ENCODE data around the gene CDKAL1. TPM values are rescaled to one million over a fixed set of nuclear protein-coding genes. Genes with fewer than 3 reads are reported as not detected.

The CDKAL1 gene
- total RNA-seq, 2 experiments from 2014 or later: 22.1 to 23.4 TPM

GRCh38 chr6:21115111-21115510 is 580.9 kb downstream of the CDKAL1 start:
- CTCF ChIA-PET: no interaction called here
- POLR2A ChIA-PET: no interaction called here
- intact Hi-C loops (cut with DNase I, micrococcal nuclease): no loop called here

GRCh38 chr6:21116736-21117135 is 582.5 kb downstream of the CDKAL1 start:
- no peaks in the 10 kb centered on the region for H3K4me1 Mint-ChIP-seq
- no peak overlapping the region for H3K27ac Mint-ChIP-seq
- H3K9me3 Mint-ChIP-seq (ENCODE audit: low read depth): no peaks in the 10 kb centered on the region
- no peak overlapping the region for H3K4me3 Mint-ChIP-seq
- DNase-seq: no peak
- POLR2A ChIA-PET: no interaction called here
- H3K36me3 Mint-ChIP-seq (ENCODE audit: low read depth): no peaks in the 10 kb centered on the region
- CTCF ChIA-PET: no interaction called here
- H3K27me3 Mint-ChIP-seq: no peaks in the 10 kb centered on the region
- no peak for ATAC-seq
- intact Hi-C loops (cut with DNase I, micrococcal nuclease): no loop called here

More at GRCh38 chr6:21115111-21115510, 580.9 kb downstream of the CDKAL1 start:
- no peaks in the 10 kb centered on the region for H3K4me1 Mint-ChIP-seq
- ATAC-seq (no peak), DNase-seq (no peak)
- H3K27ac Mint-ChIP-seq: no peak overlapping the region
- no peak overlapping the region for H3K4me3 Mint-ChIP-seq
- H3K36me3 Mint-ChIP-seq (ENCODE audit: low read depth): no peaks in the 10 kb centered on the region
- H3K9me3 Mint-ChIP-seq (ENCODE audit: low read depth): no peaks in the 10 kb centered on the region
- no peaks in the 10 kb centered on the region for H3K27me3 Mint-ChIP-seq

- CTCF ChIA-PET: interaction anchor here (0.9 to 1.3 kb wide), 2 partner anchors 10 to 17 kb away, joined by 3 to 4 read pairs; no protein-coding TSS in a partner anchor
- no peaks in the 10 kb centered on the region for H3K36me3 Mint-ChIP-seq (ENCODE audit: low read depth)
- H3K4me3 Mint-ChIP-seq: no peak overlapping the region
Measured at GRCh38 chr6:21118216-21118780, 584.0 kb downstream of the CDKAL1 start.

GRCh38 chr6:21121636-21122136 is 587.4 kb downstream of the CDKAL1 start:
- no peak for DNase-seq
- Mint-ChIP-seq H3K4me3 (no peak overlapping the region), H3K27ac (no peak overlapping the region), H3K9me3 (ENCODE audit: low read depth) (no peaks in the 10 kb centered on the region), H3K36me3 (ENCODE audit: low read depth) (peaks cover 3% of the 10 kb centered on the region), H3K27me3 (no peaks in the 10 kb centered on the region), H3K4me1 (no peaks in the 10 kb centered on the region)
- ATAC-seq: no peak
- POLR2A ChIA-PET: no interaction called here
- intact Hi-C loops (cut with DNase I, micrococcal nuclease): no loop called here
- CTCF ChIA-PET: interaction anchor here (0.6 kb wide), 1 partner anchor 301 kb away, joined by 3 read pairs; no protein-coding TSS in a partner anchor

More at GRCh38 chr6:21118216-21118780, 584.0 kb downstream of the CDKAL1 start:
- Mint-ChIP-seq H3K9me3 (ENCODE audit: low read depth) (no peaks in the 10 kb centered on the region), H3K27ac (no peak overlapping the region), H3K4me1 (no peaks in the 10 kb centered on the region), H3K27me3 (no peaks in the 10 kb centered on the region)
- DNase-seq: no peak
- intact Hi-C loops (cut with DNase I, micrococcal nuclease): no loop called here
- POLR2A ChIA-PET: no interaction called here
- no peak for ATAC-seq

- intact Hi-C loops (cut with DNase I, micrococcal nuclease): no loop called here
- ChIA-PET POLR2A (no interaction called here), CTCF (no interaction called here)
- Mint-ChIP-seq H3K36me3 (ENCODE audit: low read depth) (peaks cover 3% of the 10 kb centered on the region), H3K27ac (no peak overlapping the region), H3K4me3 (no peak overlapping the region), H3K27me3 (no peaks in the 10 kb centered on the region), H3K9me3 (ENCODE audit: low read depth) (no peaks in the 10 kb centered on the region), H3K4me1 (no peaks in the 10 kb centered on the region)
- no peak for ATAC-seq
- DNase-seq: no peak
Measured at GRCh38 chr6:21123507-21124436, 589.5 kb downstream of the CDKAL1 start.

GRCh38 chr6:21128601-21129000 is 594.3 kb downstream of the CDKAL1 start:
- intact Hi-C loops (cut with DNase I, micrococcal nuclease): no loop called here
- no peaks in the 10 kb centered on the region for H3K4me1 Mint-ChIP-seq
- no peaks in the 10 kb centered on the region for H3K27me3 Mint-ChIP-seq
- no peak overlapping the region for H3K4me3 Mint-ChIP-seq
- H3K27ac Mint-ChIP-seq: no peak overlapping the region
- POLR2A ChIA-PET: no interaction called here
- no peak for ATAC-seq
- CTCF ChIA-PET: interaction anchor here (0.8 to 1.0 kb wide), 2 partner anchors 8 to 10 kb away, joined by 3 to 4 read pairs; no protein-coding TSS in a partner anchor
- peaks cover 2% of the 10 kb centered on the region for H3K36me3 Mint-ChIP-seq (ENCODE audit: low read depth)
- no peak for DNase-seq
- H3K9me3 Mint-ChIP-seq (ENCODE audit: low read depth): no peaks in the 10 kb centered on the region

GRCh38 chr6:21131406-21131805 is 597.1 kb downstream of the CDKAL1 start:
- H3K27me3 Mint-ChIP-seq: no peaks in the 10 kb centered on the region
- ATAC-seq (no peak), DNase-seq (no peak)
- no peaks in the 10 kb centered on the region for H3K4me1 Mint-ChIP-seq
- intact Hi-C loops (cut with DNase I, micrococcal nuclease): no loop called here
- H3K36me3 Mint-ChIP-seq (ENCODE audit: low read depth): no peaks in the 10 kb centered on the region
- no peak overlapping the region for H3K4me3 Mint-ChIP-seq
- no peak overlapping the region for H3K27ac Mint-ChIP-seq
- ChIA-PET CTCF (interaction anchor here (0.5 kb wide), 1 partner anchor 381 kb away, joined by 3 read pairs; no protein-coding TSS in a partner anchor), POLR2A (interaction anchor here (0.6 kb wide), 1 partner anchor 537 kb away, joined by 7 read pairs; no protein-coding TSS in a partner anchor)
- H3K9me3 Mint-ChIP-seq (ENCODE audit: low read depth): no peaks in the 10 kb centered on the region

GRCh38 chr6:21132446-21132845 is 598.2 kb downstream of the CDKAL1 start:
- intact Hi-C loops (cut with DNase I, micrococcal nuclease): no loop called here
- CTCF ChIA-PET: no interaction called here

GRCh38 chr6:21132856-21133838 is 598.9 kb downstream of the CDKAL1 start:
- H3K36me3 Mint-ChIP-seq (ENCODE audit: low read depth): no peaks in the 10 kb centered on the region
- ATAC-seq: no peak
- no peak for DNase-seq
- CTCF ChIA-PET: no interaction called here
- POLR2A ChIA-PET: no interaction called here
- no peaks in the 10 kb centered on the region for H3K27me3 Mint-ChIP-seq
- H3K9me3 Mint-ChIP-seq (ENCODE audit: low read depth): no peaks in the 10 kb centered on the region
- no peaks in the 10 kb centered on the region for H3K4me1 Mint-ChIP-seq
- H3K4me3 Mint-ChIP-seq: no peak overlapping the region
- no peak overlapping the region for H3K27ac Mint-ChIP-seq
- intact Hi-C loops (cut with DNase I, micrococcal nuclease): no loop called here

More at GRCh38 chr6:21132446-21132845, 598.2 kb downstream of the CDKAL1 start:
- Mint-ChIP-seq H3K9me3 (ENCODE audit: low read depth) (no peaks in the 10 kb centered on the region), H3K27ac (no peak overlapping the region), H3K4me3 (no peak overlapping the region), H3K4me1 (no peaks in the 10 kb centered on the region), H3K27me3 (no peaks in the 10 kb centered on the region), H3K36me3 (ENCODE audit: low read depth) (no peaks in the 10 kb centered on the region)
- DNase-seq (no peak), ATAC-seq (no peak)
- POLR2A ChIA-PET: no interaction called here

GRCh38 chr6:21133901-21134300 is 599.6 kb downstream of the CDKAL1 start:
- Mint-ChIP-seq H3K4me1 (no peaks in the 10 kb centered on the region), H3K27ac (no peak overlapping the region), H3K4me3 (no peak overlapping the region), H3K27me3 (no peaks in the 10 kb centered on the region), H3K9me3 (ENCODE audit: low read depth) (no peaks in the 10 kb centered on the region), H3K36me3 (ENCODE audit: low read depth) (no peaks in the 10 kb centered on the region)
- intact Hi-C loops (cut with DNase I, micrococcal nuclease): no loop called here
- POLR2A ChIA-PET: no interaction called here
- DNase-seq (no peak), ATAC-seq (no peak)
- CTCF ChIA-PET: no interaction called here

GRCh38 chr6:21134356-21134755 is 600.1 kb downstream of the CDKAL1 start:
- Mint-ChIP-seq H3K9me3 (ENCODE audit: low read depth) (no peaks in the 10 kb centered on the region), H3K27ac (no peak overlapping the region), H3K36me3 (ENCODE audit: low read depth) (peaks cover 2% of the 10 kb centered on the region), H3K27me3 (no peaks in the 10 kb centered on the region), H3K4me3 (no peak overlapping the region), H3K4me1 (no peaks in the 10 kb centered on the region)
- ATAC-seq: no peak
- ChIA-PET CTCF (no interaction called here), POLR2A (no interaction called here)
- no peak for DNase-seq
- intact Hi-C loops (cut with DNase I, micrococcal nuclease): no loop called here
